Skin of body (tissue), 2 donors: ENCODE data around the gene FBXO31. TPM values are rescaled to one million over a fixed set of nuclear protein-coding genes. Genes with fewer than 3 reads are reported as not detected.
A peak's percentile ranks its signal among the peaks of the same experiment; 100 is the strongest.
"Not testable (repeated sequence)": the region's sequence is repeated elsewhere in the genome, so short reads cannot be mapped to it uniquely, and the experiment has no call there.

Source experiments
- DNase-seq: peaks from one replicate; lab custom pipeline; 2025; lab: John Stamatoyannopoulos, UW
- total RNA-seq: library from RNA; depleted of rRNA; stranded (reverse); fragments of >200 nt; gene quantifications from one replicate; pipeline ENCODE4 v1.2.3, GENCODE V29; 2014

The FBXO31 gene
- total RNA-seq, 1 donor from 2014 or later, result 23.7 TPM

DNA sequence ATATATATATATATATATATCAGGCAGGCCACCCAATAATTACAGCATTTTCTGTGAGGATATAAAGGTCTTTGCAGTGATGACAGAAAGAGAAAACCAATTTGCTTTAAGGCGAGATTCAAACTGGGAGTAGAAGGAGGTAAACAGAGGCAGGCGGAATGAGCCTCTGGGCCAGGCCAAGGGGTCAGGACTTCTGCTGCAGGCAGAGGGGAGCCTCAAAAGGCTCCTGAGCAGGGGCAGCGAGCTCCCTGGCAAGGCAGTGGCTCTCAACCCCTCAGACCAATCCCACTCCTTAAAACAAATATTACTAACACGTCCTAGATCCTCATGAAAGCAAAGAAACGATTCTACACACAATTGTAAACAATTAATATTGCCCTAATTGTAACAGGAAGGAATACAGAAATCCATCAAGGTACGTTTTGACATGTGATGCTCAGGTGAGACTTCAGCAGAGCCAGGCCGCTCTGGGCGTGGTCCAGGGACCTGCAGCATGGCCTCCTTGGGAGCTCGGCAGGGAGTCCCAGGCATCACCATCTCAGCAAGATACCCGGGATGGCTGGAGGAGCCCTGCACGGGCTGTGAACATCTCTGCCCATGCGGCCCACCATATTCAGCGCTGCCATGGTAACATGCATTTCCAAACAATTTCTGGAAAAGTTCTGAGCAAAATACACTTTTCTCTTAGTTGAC lies 18.4 kb downstream of the FBXO31 start:
- no peak for DNase-seq

DNA sequence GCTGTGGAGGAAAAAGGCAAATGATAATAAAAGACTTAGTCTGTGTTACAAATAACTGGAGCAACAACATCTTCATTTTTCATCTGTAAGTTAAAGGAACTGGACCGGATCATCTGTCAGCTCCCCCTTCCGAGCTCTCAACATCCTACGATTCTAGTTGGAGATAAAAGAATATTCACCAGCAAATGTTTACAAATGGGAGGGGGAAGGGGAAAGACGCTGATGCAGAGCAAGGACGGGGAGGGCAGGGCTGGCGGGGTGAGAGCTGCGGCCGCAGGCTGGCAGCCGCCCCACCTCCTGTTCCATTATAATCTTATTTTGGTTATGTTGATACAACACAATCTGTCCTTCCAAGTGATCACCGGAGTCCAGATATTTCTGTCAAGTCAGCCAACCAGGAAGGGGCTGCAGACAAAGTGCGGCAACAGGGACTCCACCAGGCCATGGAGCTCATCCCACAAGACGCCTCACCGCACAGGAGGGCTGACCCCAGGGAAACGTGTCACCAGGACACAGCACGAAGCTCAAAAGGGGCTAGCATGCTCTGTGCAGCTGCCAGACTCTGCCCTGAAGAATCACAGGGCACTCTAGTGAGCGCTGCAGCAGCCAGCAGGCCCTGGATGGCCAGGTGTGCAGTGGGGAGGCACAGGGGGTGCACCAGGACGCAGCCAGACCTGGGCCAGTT lies 19.7 kb downstream of the FBXO31 start:
- DNase-seq, result no peak

DNA sequence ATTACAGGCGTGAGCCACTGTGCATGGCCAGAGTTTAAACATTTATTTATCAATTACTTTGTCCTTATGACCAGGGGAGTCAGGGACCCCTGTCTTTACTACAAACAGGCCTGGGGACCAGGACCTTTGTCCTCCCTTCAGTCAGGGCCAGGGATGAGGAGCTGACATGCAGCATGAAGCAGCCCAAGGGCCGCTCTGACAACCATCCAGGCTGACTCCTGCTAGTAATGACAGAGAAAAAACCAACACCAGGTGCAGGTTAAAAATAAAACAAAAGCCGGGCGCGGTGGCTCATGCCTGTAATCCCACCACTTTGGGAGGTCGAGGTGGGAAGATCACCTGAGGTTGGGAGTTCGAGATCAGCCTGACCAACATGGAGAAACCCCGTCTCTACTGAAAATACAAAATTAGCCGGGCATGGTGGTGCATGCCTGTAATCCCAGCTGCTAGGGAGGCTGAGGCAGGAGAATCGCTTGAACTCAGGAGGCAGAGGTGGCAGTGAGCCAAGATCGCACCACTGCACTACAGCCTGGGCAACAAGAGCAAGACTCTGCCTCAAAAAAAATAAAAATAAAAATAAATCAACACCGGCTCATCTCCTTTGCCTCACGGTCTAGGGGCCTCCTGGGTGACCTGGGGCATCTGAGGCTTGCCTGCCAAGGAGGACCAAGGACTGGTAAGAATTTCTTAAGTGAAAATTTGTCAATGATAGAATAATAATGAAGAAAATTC lies 20.6 kb downstream of the FBXO31 start:
- not testable (repeated sequence) for DNase-seq

DNA sequence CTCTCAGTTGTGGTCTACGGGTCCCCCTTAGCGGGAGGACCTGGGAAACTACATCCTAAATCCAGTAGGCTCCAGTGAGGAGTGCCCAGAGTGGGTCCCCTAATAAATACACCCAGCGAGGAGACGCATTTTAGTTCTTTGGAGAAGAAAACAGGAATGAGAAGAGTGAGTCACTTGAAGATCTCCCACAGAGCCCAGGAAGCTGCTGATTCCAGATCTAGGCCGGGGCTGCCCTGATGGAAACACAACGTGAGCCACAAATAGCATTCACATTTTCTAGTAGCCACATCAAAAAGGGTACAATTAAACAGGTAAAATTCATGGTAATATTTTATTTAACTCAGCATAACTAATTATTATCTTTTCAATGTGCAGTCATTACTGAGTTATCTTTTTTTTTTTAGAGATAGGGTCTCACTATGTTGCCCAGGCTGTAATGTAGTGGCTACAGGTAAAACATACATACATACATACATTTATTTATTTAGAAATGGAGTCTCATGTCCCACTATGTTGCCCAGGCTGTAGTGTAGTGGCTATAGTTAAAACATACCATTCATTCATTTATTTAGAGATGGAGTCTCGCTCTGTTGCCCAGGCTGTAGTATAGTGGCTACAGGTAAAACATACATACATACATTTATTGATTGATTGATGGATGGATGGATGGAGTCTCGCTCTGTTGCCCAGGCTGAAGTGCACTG lies 21.5 kb downstream of the FBXO31 start:
- no peak for DNase-seq

DNA sequence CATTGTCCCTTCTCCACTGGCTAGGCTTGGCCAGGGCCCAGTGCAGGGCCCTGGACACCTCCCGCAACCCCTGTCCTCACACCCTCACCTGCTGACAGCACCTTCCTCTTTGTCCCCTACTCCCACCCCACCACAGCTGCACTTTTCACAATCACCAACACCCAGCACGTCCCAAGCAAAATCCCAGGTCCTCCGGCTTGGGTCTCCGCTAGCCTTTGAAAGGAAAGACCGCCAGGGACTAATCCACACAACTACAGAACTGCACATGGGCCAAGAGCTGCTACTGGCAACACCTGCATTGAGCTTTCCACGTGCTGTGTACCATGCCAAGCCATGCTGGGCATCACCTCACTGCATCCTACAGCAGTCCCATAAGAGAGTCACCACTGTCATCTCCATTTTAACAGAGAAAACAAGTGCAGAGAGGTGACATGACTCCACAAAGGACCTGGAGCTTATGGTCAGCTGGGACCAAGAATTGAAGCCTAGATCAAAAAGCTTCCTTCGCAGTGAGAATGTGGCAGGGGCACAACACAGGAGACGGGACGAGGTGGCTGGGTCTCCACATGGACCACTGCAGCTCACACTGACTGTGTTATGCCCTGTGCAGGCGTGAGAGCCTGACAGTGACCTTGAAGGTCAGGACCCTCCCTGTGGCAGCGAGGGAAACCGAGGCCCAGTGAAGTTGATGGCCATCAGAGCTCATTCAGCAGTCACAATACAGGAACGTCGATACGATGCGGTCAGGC lies 22.5 kb downstream of the FBXO31 start:
- no peak for DNase-seq

DNA sequence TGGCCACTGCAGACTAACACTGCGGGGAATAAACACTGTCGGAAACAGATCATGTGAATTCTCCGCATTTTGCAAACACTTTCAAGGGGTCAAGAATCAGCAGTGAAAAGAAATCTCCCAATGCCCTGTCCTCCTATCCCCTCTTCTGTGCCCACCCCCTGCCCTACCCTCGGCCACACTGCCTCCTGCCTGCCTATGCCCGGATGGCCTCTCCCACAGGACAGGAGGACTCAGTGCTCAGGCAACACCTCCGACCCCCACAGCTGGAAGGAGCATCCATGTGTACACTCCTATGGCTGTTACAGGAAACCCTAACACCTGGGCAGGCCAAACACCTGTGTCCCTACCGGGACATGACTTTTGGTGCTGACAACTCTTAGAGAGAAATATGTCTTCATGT lies 24.5 kb downstream of the FBXO31 start:
- DNase-seq, result no peak

DNA sequence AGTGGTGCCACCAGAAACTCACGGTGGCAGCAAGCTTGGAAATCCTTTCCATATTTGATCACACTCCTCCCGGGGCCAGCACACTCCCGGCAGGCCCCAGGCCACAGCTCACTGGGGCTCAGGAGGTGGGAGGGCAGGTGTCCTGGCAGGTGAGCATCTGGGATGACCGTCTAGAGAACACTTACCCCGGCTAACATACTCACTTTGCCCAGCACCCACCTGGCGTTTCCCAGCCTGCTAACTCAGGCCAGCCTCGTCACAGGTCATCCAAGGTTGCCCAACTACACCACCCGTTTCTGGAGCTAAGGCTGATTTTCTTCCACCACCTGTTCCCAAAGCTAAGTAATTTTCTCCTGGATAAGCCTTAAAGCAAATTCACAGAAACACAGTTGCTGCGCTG lies 24.9 kb downstream of the FBXO31 start:
- no peak for DNase-seq

DNA sequence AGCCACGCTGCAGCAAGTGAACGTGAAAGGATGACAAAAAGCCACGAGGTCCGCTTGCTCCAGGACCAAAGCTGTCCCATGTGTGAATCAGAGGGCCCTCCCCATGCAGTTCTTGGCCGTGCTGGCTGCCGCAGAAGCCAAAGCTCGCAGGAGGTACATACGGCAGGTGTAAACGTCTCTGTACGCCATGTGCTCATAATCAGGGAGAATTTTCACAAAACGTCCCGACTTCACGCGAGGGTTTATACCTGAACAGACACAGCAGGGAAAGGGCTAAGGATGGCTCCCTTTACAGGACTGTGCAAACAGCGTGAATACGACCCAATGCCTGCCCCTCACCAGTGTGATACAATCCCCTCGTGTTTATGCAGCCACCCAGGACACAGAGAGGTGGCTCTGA lies 25.3 kb downstream of the FBXO31 start:
- no peak for DNase-seq

DNA sequence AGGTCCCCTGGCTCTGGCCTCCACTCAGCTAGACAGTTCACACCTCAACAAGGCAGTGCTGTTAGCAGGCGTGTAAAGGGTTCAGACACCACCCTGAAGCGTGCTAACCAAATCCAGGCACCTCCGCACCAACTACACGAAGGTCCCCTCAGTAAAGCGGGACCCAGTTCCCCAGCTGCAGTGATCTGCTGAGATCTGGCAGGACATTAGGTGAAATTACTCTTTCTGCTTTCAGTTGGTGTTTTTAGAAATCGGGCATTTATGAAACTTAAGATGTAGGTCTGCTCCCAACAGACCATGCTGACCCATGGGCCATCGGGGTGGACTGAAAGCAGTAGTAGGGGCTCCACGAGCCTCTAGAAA lies 27.1 kb downstream of the FBXO31 start:
- no peak for DNase-seq

DNA sequence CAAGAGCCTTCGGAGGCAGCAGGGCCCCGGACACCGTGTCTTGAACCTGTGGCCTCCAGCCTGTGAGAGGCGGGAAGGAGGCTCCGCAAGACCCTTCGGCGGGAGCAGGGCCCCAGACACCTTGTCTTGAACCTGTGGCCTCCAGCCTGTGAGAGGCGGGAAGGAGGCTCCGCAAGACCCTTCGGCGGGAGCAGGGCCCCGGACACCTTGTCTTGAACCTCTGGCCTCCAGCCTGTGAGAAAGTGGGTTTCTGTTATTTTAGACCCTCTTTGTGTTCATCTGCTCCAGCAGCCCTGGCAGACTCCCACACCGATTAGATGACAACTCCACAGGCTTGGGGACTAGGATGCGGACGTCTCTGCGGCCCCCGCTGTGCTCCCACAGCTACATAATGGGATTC lies 30.0 kb downstream of the FBXO31 start:
- no peak for DNase-seq

DNA sequence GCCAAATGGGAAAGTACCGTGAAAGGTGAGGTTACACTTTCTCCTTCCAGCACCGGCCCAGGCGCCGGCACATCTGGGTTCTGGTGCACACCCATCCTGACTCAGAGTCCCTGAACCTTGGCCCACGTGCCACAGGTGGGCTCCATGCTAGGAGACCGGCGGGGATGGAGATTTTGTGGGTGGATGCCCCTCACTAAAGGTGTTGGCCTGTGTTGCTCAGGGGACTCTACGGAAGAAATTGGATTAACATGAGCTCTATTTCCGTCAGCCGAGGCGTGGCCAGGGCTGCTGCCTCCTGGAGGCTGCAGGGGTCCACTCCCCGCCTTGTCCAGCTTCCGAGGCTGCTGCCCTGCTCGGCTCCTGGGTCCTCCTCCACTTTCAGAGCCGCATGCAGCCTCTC lies 30.8 kb downstream of the FBXO31 start:
- no peak for DNase-seq

DNA sequence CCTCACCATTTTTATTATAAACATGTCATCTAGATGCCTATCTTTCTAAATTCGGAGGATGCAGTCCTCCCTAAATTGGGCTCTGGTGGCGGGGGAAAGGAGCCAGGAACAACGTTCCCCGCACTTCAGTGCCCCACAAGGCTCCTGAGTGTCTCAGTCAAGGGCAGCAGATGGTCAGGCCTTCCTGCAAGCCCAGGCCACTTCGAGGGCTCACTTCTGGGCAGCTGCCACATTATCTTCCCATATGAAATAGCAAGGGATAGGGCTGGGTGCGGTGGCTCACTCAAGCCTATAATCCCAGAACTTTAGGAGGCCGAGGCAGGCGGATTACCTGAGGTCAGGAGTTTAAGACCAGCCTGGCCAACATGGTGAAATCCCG lies 32.3 kb downstream of the FBXO31 start:
- no peak for DNase-seq

DNA sequence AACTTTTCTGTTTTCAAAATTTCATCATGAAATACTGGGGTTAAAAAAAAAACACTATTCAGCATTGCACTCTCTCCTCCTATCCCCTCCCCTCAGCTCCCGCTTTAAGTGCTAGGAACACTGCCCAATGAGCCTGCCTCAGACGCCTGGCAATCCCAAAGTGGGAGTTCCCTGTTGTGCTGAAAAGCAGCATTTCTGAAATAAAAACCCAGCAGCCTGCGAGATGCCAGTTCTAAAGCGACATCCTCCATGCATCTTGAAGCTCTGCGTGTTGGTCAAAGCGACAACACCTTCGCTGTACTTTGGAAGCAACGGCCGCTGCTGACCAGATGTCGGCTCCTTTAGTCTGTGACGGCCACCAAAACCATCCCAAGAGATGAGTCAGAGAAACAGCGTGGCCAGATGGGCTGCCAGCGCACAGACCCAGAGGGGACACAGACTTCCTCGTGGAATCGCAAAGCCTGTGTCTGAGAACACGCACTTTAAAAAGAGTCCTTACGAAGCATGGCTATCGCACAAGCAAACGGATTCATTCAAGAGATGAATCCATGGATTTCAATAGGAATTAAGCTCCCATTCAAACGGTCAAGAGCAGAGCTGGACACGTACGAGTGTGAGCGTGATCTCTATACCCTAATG lies 32.8 kb downstream of the FBXO31 start:
- peak; percentile 31 for DNase-seq

DNA sequence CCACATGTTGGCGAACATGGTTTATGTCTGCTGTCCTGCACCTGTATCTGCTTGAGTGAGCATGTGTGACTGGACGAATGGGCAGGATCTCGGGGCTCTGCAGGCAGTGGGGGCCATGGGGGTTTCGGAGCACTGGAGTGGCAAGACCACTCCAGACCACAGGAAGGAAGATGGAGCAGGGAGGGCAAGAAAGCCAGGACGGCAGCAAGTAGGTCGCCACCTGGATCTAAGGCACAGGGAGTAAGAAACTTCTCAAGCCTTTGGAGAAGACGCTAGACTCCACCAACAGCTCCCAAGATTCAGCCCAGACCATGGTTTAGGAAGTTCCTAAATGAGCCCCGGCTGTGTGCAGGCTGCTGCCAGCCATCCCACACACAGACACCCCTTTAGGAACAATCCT lies 33.5 kb downstream of the FBXO31 start:
- no peak for DNase-seq

DNA sequence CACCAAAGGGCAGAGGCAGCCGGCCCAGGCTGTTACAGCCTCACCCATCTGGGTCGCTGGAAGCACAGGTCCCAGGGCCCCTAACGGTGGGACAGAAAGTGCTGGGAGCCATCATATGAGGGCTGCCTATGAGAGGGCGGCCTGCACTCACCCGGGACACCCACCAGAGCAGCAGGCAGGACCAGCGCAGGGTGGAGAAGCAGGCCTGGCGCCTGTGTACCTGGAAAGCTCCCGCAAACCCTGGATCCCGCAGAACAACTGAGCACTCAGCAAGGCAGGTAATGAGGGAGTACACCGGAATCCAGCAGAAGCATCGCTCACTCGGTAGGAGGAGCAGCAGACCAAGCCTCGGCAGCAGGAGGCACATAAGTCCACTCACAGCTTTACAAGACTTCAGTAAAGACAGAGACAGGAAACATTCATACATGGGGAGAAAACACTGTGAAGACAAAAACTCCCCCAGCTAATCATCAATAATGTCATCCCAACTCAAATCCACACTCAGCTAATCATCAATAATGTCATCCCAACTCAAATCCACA lies 34.9 kb downstream of the FBXO31 start:
- no peak for DNase-seq

DNA sequence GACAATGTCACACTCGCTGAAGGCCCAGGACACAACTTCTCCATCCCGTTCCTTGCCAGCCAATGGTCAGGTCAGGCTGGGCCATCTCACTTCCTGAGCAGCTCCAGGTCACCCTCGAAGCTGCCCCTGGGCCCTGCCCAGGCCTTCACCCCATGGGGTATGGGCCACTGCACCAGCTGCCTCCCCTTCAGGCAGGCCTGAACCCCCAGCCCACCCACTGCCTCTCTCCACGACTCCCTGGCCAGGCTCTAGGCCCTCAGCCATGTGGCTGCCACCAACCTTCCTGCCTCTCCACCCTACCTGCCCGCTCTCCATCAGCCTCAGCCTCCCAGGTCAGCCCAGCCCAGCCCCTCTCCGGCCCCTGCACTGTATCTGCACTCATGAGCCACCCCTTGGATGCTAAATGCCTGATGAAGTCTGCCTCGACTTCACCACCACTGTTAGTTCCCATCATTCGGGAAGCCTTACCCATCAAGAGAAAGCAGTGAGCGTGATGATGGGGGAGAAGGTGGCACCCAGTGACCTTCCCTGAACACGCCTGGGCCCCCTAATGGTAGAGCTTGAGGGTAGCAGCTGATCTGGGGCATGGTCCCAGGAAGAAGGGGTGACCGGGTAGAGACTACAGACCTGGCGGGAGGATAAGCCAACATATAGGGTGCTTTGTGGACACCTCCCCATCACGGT lies 35.5 kb downstream of the FBXO31 start:
- no peak for DNase-seq

DNA sequence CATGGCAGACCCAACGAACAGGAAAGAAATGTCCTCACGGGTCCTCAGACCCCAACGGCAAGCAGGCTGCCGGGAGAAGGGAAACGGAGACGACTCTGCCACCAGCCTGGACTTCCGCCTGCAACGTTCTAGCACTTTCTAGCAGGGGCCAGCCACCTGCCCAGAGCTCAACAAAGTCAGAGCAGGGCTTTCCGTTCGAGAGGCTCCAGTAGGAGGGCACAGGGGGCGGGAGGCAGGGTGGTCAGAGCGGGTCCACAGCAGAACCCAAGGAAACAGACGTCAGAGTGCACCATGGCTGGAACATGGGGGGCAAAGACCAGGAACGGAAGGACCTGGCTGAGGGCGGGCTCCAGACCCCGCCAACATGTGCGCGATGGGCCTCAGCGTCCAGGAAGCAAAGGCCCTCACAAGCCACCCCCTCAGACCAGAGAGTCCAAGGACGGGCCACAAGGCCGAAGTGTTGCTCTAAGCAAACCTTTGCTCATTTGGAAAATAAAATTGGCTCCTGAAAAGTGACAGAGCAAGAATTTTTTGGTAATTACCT lies 37.0 kb downstream of the FBXO31 start:
- DNase-seq, result no peak

DNA sequence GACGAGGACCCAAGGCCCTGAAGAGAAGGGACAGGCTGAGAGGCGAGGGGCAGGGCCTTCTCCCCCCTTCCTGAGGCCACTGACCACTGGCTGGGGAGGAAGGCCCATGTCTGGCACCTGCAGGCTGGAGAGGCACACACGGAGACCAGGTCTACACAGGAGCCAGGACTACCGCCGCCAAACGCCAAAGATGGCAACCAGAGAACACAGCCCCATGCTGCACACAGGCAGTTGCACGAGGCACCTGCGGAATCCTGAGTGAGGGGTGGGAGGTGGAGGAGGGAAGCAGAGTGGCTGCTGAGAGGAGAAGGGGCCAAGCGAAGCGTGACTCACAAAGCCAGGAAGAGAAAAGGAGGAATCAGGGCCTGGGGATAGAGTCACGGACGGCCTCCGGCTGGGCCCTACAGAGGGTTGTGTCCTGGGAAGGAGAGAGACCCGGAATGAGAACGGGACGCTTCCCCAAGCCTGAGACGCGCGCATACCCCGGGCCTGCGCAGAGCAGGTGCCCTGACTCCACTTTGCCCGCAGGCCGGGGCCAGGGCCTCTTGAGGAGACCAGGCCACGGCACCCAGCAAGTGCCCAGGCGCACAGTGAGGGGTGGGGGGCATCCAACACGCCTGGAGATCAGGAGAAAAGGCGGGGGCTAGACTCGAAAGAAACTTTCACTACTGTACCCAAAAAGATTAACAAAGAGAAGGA lies 37.7 kb downstream of the FBXO31 start:
- DNase-seq, result no peak
